Stimulated activated naive CD4-positive, alpha-beta T cell treated with Interleukin-2 at 50 U/mL for 16 hours (primary cell): ENCODE results near the gene TIPRL.
"Not testable (repeated sequence)": the region's sequence is repeated elsewhere in the genome, so short reads cannot be mapped to it uniquely, and the experiment has no call there.

Source experiments
- DNase-seq: peaks from one replicate; lab custom pipeline; 2025; lab: John Stamatoyannopoulos, UW

The TIPRL gene

DNA sequence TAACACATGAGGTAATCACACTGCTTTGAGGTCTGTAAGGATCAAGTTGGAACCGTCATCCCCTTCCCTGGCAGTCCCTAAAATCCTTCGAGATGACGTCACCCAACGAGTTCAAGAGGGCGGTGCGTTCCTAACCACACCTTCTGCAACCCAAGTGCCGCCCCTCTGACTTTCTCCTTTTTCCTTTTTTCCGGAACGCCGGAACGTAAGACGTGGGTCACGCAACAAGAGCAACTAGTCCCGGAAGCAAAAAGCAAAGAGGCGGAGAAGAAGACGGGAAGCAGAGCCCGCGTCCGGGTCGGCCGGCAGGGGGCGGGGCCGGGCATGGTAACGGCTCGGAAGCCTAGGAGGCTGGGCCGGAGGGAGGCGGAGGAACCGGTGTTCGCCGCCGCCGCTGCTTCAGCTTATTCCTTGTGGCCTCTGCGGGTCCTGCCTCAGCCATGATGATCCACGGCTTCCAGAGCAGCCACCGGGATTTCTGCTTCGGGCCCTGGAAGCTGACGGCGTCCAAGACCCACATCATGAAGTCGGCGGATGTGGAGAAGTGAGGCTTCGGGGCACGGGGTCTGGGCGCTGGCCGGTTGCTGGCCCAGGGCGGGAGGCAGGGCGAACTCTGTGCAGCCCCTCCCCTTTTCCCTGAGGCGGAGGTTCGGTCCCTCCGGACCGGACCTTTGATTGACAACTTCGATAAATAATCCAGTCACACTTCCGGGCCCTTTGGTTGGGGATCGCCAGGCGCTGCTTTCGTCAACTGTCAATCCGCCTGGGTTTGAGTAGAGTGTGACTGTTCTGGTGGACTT is at the start of gene TIPRL:
TIPRL (plus strand) TSS at position 325 of the 800 bp plus-strand sequence; CDS start at position 441, 116 bp downstream.
- DNase-seq, result peak; percentile 93

DNA sequence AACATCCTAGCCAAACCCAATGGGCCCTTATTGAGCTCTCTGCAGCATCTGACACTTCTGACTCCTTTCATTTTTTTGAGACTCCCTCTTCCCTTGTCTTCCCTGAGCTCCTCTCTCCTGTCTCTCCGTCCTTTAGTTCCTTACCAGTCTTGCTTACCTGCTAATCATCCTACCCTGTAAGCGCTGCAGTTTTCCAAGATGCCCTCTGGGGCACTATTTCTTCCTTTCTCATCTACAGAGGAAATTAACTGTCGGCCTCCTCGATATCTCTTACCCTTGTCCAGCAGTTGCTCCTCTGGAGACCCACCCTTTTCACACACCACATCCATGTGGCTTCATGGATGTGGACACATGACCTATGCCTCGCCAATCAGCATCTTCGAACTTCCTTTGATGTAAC is 48.8 kb upstream of the TIPRL start:
- no peak for DNase-seq

DNA sequence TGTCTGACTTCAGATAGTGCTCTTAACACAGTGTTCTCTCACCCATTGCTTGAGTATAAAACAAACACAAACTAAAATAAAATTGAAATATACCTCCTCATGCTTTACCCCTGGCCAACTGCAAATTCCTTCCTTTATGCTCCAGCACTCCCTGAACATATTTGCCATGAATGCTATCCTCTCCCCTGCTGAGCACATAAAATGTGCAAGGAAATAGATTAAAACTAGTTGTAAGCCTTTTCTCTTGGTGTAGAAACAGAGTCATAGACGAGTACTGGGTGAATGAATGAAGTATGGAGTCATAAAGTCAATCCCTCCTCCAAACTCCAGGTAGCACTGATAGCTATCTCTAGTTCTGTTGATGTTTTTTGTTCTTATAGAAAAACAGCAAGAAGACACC is 44.6 kb upstream of the TIPRL start:
- DNase-seq, result no peak

DNA sequence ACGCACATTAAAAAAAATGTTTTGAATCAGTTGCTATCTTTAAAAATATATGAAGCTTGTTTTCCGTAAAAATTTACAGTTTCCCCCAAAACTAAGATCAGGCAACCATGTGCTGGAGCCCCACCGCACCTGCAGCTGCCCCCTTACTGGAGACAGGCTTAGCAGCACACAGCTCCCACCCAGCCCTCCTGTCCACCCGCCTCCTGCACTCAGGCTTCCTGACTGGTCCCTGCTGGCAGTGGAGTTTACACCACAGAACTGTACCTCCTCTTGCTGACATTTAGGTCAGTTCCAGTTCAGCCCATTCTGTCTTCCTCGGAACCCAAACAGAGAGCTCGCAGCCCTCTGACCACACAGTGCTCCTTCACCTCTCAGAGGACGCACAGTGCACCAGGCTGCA is 44.1 kb upstream of the TIPRL start:
- no peak for DNase-seq

GRCh38 chr1:168135116-168135920 is 43.4 kb upstream of the TIPRL start:
- DNase-seq, result no peak

- no peak for DNase-seq
These were observed 42.6 kb upstream of the TIPRL start for GRCh38 chr1:168135921-168136708.

- DNase-seq, result peak; percentile 9
These were observed 41.9 kb upstream of the TIPRL start, which contains the start of gene GPR161 for GRCh38 chr1:168136709-168137514. GPR161 (minus strand) TSS chr1:168136930; CDS start chr1:168104850, 32,080 bp downstream.

DNA sequence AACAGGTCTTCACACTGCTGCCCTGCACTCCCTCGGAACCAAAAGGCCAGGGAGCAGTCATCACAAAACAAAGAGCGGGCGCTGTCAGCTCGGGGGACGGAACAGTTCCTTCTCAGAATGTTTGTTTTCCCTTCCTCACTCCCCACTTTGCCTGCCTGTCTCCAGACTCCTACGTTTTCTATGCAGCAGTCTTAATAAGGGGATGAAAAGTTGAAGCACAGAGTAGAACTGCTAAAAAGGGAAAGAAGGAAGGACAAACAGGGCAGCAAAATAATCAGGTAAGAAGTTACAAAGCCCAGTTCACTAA is 41.3 kb upstream of the TIPRL start:
- no peak for DNase-seq

DNA sequence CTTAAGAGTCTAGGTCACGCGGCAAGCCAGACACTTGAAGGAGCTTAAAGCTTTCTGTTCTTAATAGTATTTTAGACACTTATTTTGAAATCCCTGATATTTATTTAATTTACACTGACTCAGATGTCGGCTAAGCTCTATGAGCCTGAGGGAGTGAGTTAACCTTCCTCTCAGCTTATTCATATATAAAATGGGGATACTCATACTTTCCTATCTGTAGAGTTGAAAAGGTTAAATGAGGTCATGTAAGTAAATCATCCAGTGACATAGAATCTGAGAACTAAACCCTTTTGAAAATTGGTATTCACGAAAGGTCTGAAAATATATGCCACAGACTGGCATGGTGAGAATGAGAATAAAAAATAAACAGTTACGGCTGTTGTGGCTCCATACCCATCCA is 40.6 kb upstream of the TIPRL start:
- DNase-seq, result no peak

DNA sequence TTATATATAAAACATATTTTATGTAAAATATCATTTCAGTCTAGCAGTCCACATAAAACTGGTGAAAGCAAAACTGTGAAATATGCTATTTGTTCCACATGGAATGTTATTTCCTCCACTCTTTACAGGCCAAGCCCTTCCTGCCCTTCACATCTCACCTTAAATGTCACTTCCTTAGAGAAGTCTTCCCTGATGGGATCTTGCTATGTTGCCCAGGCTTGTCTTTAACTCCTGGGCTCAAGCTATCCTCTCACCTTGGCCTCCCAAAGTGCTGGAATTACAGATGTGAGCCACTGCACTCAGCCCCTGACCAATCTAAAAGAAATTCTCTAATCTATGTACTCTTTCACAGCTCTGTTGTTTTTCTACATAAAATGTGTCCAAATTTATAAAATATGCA is 39.7 kb upstream of the TIPRL start:
- DNase-seq, result no peak

DNA sequence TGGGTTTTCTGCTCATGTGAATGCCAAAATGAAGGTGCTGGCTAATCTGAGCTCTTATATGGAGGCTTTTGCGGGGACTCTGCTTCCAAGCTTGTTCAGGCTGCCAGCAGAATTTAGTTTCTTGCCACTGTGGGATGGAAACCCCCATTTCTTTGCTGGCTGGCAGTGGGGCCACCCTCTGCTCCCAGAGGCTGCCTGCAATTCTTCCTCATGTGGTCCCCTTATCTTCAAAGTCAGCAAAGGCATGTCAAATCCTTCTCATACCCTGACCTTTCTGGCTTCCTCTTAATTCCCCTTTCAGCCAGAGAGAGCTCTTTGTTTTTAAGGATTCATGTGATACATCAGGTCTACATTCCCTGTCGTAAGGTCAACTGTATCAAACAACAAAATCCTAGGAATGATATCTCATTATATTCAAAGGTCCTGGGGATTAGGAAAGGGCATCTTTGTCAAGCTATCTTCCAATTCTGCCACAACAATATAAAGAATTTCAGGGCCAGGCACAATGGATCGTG is 36.8 kb upstream of the TIPRL start:
- DNase-seq, result no peak

DNA sequence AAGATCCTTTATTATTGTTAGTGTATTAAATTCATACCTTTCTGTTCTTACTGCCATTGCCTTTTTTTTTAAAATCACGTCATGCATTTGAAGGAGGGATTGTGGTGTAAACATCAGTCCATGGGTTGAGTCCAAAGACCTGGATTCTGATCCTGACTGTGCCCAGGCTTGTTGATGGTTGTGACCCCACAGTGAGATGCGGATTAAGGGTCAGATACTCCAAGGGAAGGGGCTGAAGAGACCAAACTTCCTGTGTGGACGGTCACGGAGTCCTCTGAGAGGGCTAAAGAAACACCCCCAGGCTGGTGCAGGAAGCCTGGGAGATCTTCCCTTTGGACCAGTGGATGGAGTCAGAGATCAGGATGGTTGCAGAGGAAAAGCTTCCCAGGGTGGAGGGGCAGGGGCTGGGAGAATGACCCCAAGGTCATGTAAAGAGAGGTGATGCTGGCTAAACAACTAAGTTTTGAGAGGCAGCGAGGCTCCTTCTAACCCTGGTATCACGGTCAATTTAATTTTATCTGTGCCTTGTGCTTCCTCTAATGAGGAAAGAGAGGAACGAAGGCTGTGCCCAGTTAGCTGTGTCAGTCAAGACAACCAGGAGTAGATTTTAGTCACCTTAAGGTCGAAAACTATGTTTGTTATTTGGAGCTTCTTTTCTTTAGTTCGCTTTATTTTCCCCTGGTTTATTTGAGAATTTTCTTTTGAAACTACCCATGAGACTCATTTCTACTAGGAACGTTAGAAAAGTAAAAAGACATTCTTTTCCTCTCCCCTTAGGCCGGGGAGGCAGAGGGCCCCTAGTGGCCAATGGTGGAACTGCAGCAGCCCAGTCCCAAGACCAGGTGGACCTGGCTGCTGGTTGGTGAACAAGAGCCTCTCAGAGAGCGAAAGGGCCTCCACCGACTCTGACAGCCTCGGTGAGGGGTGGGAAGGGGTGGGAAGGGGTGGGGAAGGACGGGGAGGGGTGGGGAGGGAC is 33.3 kb upstream of the TIPRL start:
- peak; percentile 82 for DNase-seq

DNA sequence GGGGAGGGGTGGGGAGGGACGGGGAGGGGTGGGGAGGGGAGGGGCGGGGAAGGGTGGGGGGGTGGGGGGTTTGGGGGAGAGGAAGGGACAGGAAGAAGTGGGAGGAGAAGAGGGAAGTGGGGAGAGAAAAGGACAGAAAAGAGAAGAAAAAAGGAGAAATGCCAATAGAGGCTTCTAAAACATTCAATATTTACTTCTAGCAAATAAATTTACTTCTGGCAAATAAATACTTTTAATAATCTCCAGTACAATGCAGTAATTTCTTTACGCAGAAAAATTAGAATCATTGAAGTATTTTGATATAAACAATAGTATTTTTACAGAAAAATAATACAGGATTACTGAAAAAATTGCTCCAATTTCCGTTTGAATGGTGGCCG is 32.6 kb upstream of the TIPRL start:
- DNase-seq, result no peak

- DNase-seq, result no peak
These were observed 32.1 kb upstream of the TIPRL start for GRCh38 chr1:168146626-168147025.

- no peak for DNase-seq
These were observed 29.8 kb upstream of the TIPRL start for GRCh38 chr1:168148916-168149315.

GRCh38 chr1:168150283-168150682 is 28.5 kb upstream of the TIPRL start:
- no peak for DNase-seq

- DNase-seq, result no peak
These were observed 26.8 kb upstream of the TIPRL start for GRCh38 chr1:168151935-168152334.

DNA sequence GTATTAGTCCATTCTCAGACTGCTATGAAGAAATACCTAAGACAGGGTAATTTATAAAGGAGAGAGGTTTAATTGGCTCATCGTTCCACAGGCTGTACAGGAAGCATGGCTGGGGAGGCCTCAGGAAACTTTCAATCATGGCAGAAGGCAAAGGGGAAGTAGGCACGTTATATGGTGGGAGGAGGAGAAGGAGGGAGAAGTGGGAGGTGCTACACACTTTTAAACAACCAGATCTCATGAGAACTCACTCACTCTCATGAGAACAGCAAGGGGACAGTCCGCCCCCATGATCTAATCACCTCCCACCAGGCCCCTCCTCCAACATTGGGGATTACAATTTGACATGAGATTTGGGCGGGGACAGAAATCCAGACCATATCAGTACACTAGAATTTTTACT is 24.1 kb upstream of the TIPRL start:
- DNase-seq, result not testable (repeated sequence)

- DNase-seq, result no peak
These were observed 22.9 kb upstream of the TIPRL start for GRCh38 chr1:168155910-168156309.

DNA sequence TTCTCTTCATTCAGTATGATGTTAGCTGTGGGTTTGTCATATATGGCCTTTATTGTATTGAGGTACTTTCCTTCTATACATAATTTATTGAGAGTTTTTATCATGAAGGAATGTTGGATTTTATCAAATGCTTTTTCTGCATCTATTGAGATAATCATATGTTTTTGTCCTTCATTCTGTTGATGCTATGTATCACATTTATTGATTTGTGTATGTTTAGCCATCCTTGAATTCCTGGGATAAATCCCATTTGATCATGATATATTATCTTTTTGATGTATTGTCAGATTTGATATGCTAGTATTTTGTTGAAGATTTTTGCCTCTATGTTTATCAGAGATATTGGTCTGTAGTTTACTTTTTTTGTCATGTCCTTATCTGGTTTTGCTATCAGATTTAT is 21.1 kb upstream of the TIPRL start:
- DNase-seq, result no peak
